A673 (cell line): ENCODE data around the gene HDX.

Experiments used
- CTCF ChIP-seq: fragments of 300-800, 200-600 bp; sonication (generic); conservative IDR thresholded peaks from 2 replicates; pipeline ENCODE4 v1.5.1; 2017; ENCODE audit warnings: low read depth, mild to moderate bottlenecking, antibody characterized with exemption, low read length, moderate library complexity, mixed read lengths
- EZH2 ChIP-seq: fragments of 200-600 bp; sonication (generic); IDR thresholded peaks from 2 replicates; pipeline ENCODE4 v1.6.1; 2017; ENCODE audit warnings: borderline replicate concordance, low read depth, mild to moderate bottlenecking, mixed read lengths, antibody characterized with exemption, low read length; ENCODE audit not compliant: poor library complexity, severe bottlenecking

- TF ChIP-seq CTCF (no peak), EZH2 (no peak)
Measured at GRCh38 chrX:84357296-84357695, 145.0 kb downstream of the HDX start.
